Midbrain (tissue), 1 donor: ENCODE measurements around the gene FAM200A.
"Not testable (repeated sequence)": the region's sequence is repeated elsewhere in the genome, so short reads cannot be mapped to it uniquely, and the experiment has no call there.

ENCODE experiments used
- DNase-seq: peaks from one replicate; lab custom pipeline; 2025; lab: John Stamatoyannopoulos, UW

Gene FAM200A

DNA sequence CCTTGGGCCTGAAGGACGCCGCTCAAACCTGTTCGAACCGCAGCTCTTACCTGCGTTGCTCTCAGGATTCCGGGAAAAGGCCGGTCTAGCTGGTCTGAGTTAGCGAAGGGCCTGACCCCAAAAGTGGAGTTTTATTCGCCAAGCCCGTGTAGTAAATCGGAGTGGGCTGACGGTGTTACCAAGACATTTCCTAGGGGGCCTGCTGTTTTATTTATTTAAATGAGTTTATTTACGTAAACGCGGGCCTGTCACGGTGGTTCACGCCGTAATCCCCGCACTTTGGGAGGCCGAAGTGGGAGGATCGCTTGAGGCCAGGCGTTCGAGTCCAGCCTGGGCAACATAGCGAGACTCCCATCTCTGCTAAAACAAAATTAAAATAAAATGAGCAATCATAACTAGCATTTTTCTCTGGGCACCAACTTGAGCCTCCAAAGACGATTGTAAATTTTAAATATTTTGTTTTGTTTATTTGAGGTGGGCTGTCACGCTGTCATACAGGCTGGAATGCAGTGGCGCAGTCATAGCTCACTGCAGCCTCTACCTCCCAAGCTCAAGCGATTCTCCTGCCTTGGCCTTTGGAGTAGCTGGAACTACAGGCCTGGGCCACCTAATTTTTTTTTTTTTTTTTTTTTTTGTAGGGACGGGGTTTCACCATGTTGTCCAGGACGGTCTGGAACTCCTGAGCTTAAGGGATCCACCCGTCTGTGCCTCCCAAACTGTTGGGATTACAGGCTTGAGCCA, 7.4 kb upstream of the FAM200A start:
- no peak for DNase-seq

DNA sequence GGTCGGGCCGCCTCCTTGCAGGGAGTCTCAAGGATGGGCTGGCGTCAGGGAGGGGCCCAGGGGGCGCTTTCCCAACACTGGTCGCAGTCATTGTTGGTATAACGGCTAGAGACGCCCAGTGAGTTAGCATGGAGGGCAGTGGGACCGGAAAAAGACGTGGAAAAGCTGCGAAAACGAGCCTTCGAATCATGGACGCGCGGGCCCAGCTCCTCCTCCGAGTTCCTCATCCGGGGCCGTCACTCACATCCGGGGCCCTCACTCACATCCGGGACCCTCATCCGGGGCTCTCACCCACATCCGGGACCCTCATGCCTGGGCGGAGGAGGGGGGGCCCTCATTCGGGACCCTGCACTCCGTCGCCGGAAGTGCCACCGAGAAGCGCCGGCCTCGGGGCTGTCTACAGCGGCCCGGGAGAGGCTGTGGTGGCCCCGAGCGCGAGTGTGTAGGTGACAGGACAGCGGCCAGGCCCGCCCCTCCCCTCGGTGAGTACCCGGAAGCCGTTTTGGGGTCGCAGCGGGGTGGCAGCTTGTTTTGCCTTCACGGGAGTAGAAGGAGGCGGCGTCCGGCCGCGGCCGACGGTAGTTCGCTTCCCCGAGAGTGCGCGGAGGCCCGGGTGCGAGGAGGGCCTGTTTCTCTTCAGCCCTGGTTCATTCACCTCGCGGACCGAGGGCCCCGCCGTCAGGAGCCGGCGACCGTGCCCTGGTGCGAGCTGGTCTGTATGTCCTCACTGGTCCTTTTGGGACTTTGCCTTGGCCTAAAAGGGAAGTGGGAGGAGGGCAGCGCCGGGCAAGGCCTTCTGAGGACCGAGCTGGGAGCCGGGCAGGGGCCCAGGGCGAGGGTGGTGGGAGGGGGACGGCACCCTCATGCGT, 6.6 kb upstream of the FAM200A start, which contains the start of gene ZNF655:
TSS of gene ZNF655 (plus strand) at position 337 of the 869 bp plus-strand sequence. CDS start 1,918 bp downstream, outside the sequence.
- peak; percentile 89 for DNase-seq

DNA sequence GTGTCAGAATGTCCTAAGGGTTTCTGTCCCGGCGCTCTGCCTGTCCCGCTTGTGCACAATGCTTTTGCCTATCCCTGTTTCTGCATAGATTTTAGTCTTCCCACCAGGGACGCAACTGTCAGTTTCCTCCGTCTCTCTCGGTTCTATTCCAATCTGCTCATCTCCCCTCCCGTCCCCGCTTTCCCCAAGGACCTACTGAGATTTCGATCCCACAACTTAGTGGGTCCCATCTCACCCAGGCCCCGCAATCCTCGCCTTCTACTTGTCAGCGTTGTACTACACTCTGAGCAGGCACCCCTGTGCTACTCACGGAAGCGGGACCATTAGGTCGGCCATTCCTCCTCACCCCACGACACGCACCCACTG, 6.0 kb upstream of the FAM200A start:
- peak; percentile 56 for DNase-seq

GRCh38 chr7:99557196-99557607, 5.3 kb upstream of the FAM200A start:
- DNase-seq, result no peak

- no peak for DNase-seq
These were observed 3.0 kb upstream of the FAM200A start for GRCh38 chr7:99554939-99555338.

- no peak for DNase-seq
These were observed 1.1 kb upstream of the FAM200A start for GRCh38 chr7:99553039-99553438.

- DNase-seq, result no peak
These were observed 580 bp downstream of the FAM200A start for GRCh38 chr7:99551334-99551733.

GRCh38 chr7:99549545-99549944, 2.4 kb downstream of the FAM200A start:
- not testable (repeated sequence) for DNase-seq

- not testable (repeated sequence) for DNase-seq
These were observed 6.6 kb downstream of the FAM200A start for GRCh38 chr7:99545308-99545707.

GRCh38 chr7:99543916-99544315, 8.0 kb downstream of the FAM200A start:
- DNase-seq, result no peak

GRCh38 chr7:99543081-99543671, 8.7 kb downstream of the FAM200A start:
- DNase-seq, result no peak

GRCh38 chr7:99541212-99541611, 10.7 kb downstream of the FAM200A start:
- no peak for DNase-seq

- DNase-seq, result no peak
These were observed 11.4 kb downstream of the FAM200A start for GRCh38 chr7:99540542-99540941.

DNA sequence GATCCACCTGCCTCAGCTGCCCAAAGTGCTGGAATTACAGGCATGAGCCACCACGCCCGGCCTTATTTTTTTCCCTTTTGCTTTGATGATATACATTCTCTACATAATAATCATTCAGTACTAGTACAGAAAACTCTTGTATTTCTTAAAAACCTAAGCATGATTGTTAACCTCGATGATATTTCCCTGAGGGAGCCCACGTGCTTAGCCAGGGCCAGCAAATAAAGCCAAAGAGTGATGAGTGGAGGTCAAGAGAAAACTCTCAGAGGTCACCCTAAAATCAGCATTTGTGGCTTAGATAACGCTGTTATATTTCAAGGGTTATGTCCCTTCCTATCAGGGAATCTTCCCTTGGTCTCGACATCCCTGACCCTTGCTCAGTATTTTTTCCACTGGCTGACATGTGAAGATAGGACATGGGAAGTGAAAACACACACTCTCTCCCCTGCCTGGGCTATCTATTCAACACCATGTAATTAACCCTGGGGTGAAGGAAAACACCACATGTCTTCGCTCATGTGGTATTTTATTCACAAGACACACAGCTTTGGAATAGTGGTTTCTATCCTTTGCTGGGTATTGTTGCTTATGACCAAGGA, 12.6 kb downstream of the FAM200A start:
- no peak for DNase-seq

- no peak for DNase-seq
These were observed 16.2 kb downstream of the FAM200A start for GRCh38 chr7:99535667-99536066.

- DNase-seq, result no peak
These were observed 20.6 kb downstream of the FAM200A start for GRCh38 chr7:99531354-99531765.

- no peak for DNase-seq
These were observed 26.0 kb downstream of the FAM200A start for GRCh38 chr7:99525713-99526440.

- DNase-seq, result no peak
These were observed 30.5 kb downstream of the FAM200A start for GRCh38 chr7:99521399-99521798.

DNA sequence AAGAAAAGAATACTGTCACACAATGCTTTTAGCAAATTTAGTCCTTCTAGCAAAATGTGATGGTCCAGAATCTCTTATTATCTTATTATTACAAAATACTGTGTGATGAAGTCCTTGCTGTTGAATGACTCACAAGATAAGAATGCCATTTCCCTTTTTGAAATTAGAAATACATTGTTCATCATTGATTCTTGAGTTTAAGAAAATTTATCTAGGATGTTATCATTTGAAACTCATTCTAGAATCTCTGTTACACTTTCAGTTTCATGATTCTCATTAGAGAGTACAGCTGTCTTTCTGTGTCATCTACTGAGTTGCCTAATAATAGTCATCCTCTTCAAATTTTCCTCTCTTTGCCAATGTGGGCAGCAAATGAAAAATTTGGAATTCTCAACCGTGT, 37.9 kb downstream of the FAM200A start:
- no peak for DNase-seq

DNA sequence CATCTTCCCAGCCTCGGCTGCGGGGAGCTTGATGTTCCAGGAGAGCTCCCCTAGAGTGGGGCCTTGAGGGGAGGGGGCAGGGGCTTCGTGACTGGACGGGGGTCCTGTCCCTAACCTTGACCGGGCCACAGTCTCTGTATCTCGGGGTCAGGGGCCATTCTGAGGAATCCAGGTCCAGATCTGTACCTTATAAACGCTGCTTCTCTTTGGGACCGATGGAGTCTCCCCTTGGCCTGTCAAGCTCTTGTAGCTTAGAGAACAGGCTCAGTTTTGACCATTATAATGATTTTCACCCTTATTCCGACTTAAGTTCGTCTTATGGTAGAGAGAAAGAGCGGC, 46.6 kb downstream of the FAM200A start:
- DNase-seq, result no peak

DNA sequence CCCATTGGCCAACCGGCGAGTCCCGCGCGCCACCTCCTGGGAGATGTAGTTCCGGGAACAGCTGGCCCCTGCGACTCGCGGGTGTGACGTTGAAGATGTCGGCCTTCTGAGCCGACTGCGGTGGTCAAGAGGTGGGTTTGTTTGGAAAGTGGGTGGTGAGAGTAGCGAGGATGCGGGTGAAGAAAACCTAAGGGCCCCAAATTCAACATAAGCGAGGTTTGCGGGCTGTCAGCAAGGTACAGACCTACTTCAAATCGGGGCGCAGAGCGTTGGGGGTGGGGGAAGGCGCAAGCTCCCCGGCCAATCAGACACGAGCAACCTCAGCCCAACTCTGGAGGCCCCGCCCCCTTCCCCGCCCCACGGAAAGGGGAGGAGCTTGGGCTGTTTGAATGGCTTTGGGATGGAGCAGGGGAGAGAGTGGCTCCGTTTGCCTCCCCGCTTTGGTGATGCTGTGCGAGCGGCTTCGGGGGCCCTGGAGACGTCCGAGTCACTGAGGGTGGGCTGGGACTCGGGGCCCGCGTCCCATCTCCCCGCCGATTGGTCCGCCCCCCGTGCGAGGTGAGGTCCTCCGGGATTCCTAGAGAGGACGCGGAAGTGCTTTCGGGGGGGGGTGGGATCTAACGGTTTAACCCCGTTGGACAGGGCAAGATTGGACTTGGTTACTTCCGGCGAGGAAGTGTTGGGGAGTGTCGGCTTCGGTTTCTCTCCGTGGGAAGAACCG, 47.2 kb downstream of the FAM200A start, which contains the start of gene ZKSCAN5:
TSS of gene ZKSCAN5 (plus strand) at position 60 of the 721 bp plus-strand sequence. CDS start 1,383 bp downstream, outside the sequence.
- peak; percentile 97 for DNase-seq
